Measurements from ENCODE around the gene TMEM213. TPM values are rescaled to one million over a fixed set of nuclear protein-coding genes. Genes with fewer than 3 reads are reported as not detected.

TMEM213 gene, protein sequence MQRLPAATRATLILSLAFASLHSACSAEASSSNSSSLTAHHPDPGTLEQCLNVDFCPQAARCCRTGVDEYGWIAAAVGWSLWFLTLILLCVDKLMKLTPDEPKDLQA
- total RNA-seq (2021; fragmentation: NEBNext Ultra II Directional; extraction: Animal tissue kit (Norgen Biotek cat#: 25700)), result 0.67 TPM in 1 of 2 replicates, not detected in the other
- 0.21 and 0.38 TPM in 2 replicates for polyA plus RNA-seq (2011; rRNA removed)
- 0.27 TPM for polyA plus RNA-seq (2011; cell fraction: cytosol; rRNA removed)
- 0.36 TPM for polyA plus RNA-seq (2011; cell fraction: nucleus; rRNA removed)
- polyA plus RNA-seq (2012, experiment 1 of 2), result 0.11 to 0.19 TPM (median 0.13 TPM) in 4 replicates
- 0.20 TPM for polyA plus RNA-seq (2012, experiment 2 of 2)
- polyA plus RNA-seq (2013, experiment 1 of 2), result 0.16 TPM
- 0.20 TPM for polyA plus RNA-seq (2013, experiment 2 of 2)
- 0.19 and 0.66 TPM in 2 replicates for polyA minus RNA-seq (2011; rRNA and poly(A)+ RNA removed)
- polyA minus RNA-seq (2011; cell fraction: cytosol; rRNA and poly(A)+ RNA removed), result not detected
- 1.1 TPM for polyA minus RNA-seq (2011; cell fraction: nucleus; rRNA and poly(A)+ RNA removed)
- long read RNA-seq, experiment 1, result 0 reads
- long read RNA-seq, experiment 2, full-length matches to known transcripts, result 1 of 2 reads
- long read RNA-seq, experiment 2, partial matches to known transcripts, result 0 of 2 reads
- long read RNA-seq, experiment 2, other reads (novel, unspliced or antisense), result 1 of 2 reads

DNA sequence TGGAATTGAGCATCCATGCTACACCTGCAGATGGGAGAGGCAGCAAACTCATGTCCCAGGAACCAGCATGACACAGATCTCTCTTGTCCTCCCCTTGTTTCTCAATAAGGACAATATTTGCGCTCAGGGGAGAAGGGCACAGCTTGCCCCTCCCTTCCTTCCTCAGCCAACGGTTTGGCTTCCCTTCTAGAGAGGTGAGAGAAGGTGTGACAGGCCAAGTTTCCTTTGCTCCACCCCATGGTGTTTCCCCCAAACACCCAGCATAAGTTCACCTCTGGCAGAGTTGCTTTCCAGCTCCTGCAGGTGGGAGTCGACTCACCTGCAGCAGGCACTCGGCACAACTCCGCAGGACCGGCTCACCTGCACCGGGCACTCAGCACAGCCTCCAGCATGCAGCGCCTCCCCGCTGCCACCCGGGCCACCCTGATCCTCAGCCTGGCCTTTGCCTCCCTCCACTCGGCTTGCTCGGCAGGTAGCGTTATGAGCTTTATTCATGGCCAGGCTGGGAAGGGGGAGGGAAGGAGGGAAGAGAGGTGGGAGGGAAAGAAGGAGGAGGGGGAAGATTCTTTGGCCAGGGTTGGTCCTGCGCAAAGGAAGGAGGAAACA is at the start of gene TMEM213, which contains the start of gene ATP6V0A4:
TSS of gene TMEM213 (plus strand) at position 280 of the 606 bp plus-strand sequence. CDS start at position 391, 111 bp downstream.
TSS of gene ATP6V0A4 (minus strand) at position 482 of the 606 bp plus-strand sequence. CDS start 26,949 bp downstream, outside the sequence.
- H3K4me2 ChIP-seq (ENCODE audit: insufficient read depth in 1 of 2, low read depth in 2 of 2, low read length in 2 of 2), result peak within 1 kb of the TSS; percentile 37 to 61
- TF ChIP-seq JUN (IDR thresholded peaks at IDR 0.05; ENCODE audit: low read depth, low read length) (no peak), FOSL1 (IDR thresholded peaks at IDR 0.05; ENCODE audit: insufficient read depth, low read depth, low read length) (no peak), JUND (IDR thresholded peaks at IDR 0.05; ENCODE audit: low read length) (no peak), PHF8 (conservative IDR thresholded peaks at IDR 0.05; ENCODE audit: low read depth, low read length) (no peak), KDM1A (IDR thresholded peaks at IDR 0.05; ENCODE audit: borderline replicate concordance, low read length) (peak; percentile 67; the same call in 1 of the 2 replicates), KDM4A (IDR thresholded peaks at IDR 0.05; ENCODE audit: low read depth, low read length, severe bottlenecking) (no peak), SIRT6 (IDR thresholded peaks at IDR 0.05; ENCODE audit: low read length) (no peak), CHD2 (IDR thresholded peaks at IDR 0.05; ENCODE audit: low read length) (no peak)
- TF ChIP-seq, protein P1, sequence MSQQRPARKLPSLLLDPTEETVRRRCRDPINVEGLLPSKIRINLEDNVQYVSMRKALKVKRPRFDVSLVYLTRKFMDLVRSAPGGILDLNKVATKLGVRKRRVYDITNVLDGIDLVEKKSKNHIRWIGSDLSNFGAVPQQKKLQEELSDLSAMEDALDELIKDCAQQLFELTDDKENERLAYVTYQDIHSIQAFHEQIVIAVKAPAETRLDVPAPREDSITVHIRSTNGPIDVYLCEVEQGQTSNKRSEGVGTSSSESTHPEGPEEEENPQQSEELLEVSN (IDR thresholded peaks at IDR 0.05), result no peak; the same call in 1 of the 2 replicates

More for the DNA sequence above, at the start of gene TMEM213, which contains the start of gene ATP6V0A4:
- H3K4me1 ChIP-seq (replicated peaks in 1 of 4; ENCODE audit: control insufficient read depth in 3 of 4, insufficient read depth in 4 of 4, low read length in 3 of 4), result peaks cover 7 to 18% (median 9%) of the 10 kb centered on the region in 4 experiments
- no peak within 1 kb of the TSS for H4K8ac ChIP-seq (ENCODE audit: extremely low read depth, insufficient read depth, low read length)
- ChIA-PET CTCF (ENCODE audit: partially characterized antibody) (interaction anchor here (0.6 to 2.7 kb wide), 10 partner anchors 11 to 370 kb away, joined by 3 to 15 read pairs (median 3); no protein-coding TSS in a partner anchor), POLR2A (ENCODE audit: partially characterized antibody) (no interaction called here)
- no peaks in the 10 kb centered on the region for H3K79me2 ChIP-seq (ENCODE audit: control insufficient read depth in 1 of 2, insufficient read depth in 2 of 2, low read length in 2 of 2)
- H3K4ac ChIP-seq (replicated peaks; ENCODE audit: insufficient read length, low read depth, low read length), result no peak within 1 kb of the TSS
- H3K79me1 ChIP-seq (ENCODE audit: low read depth, low read length), result no peaks in the 10 kb centered on the region
- H2BK20ac ChIP-seq (ENCODE audit: low read length), result peak within 1 kb of the TSS; percentile 67; the same call in 1 of the 2 replicates
- no peak within 1 kb of the TSS for H3K56ac ChIP-seq (replicated peaks; ENCODE audit: insufficient read length, low read depth, low read length)
- H2AFZ ChIP-seq (ENCODE audit: low read length), result peak within 1 kb of the TSS; percentile 99
- peak within 1 kb of the TSS in 1 of 4 experiments; percentile 43; a peak in 1 of 8 replicates for H3K4me3 ChIP-seq (ENCODE audit: extremely low read depth in 1 of 4, insufficient read depth in 2 of 4, low read depth in 3 of 4, low read length in 4 of 4)
- no peaks in the 10 kb centered on the region for H4K20me1 ChIP-seq (replicated peaks in 1 of 2; ENCODE audit: control insufficient read depth in 1 of 2, insufficient read depth in 2 of 2, low read length in 2 of 2)
- H3K23ac ChIP-seq (ENCODE audit: insufficient read length), result no peak within 1 kb of the TSS
- peak within 1 kb of the TSS; percentile 22 for H4K91ac ChIP-seq (replicated peaks; ENCODE audit: insufficient read length, low read length)
- FAIRE-seq (peak; percentile 50), DNase-seq (ENCODE audit: low read depth in 1 of 2, low spot score in 2 of 2) (peak; percentile 70 to 73)
- no peak within 1 kb of the TSS for H4K5ac ChIP-seq (ENCODE audit: insufficient read length, low read depth, low read length)
- no peak within 1 kb of the TSS for H3K27ac ChIP-seq (ENCODE audit: low read depth, low read length)
- no peaks in the 10 kb centered on the region for H3K36me3 ChIP-seq (ENCODE audit: control insufficient read depth in 2 of 4, insufficient read depth in 4 of 4, low read length in 3 of 4)
- peak within 1 kb of the TSS; percentile 52; the same call in 1 of the 2 replicates for H2BK12ac ChIP-seq (ENCODE audit: low read depth, low read length)
- no peak within 1 kb of the TSS for H2AK5ac ChIP-seq (ENCODE audit: low read depth, low read length)
- no peak within 1 kb of the TSS for H2BK120ac ChIP-seq (replicated peaks; ENCODE audit: low read depth, low read length)
- H2BK15ac ChIP-seq (ENCODE audit: low read length), result peak within 1 kb of the TSS; percentile 97
- H3K9ac ChIP-seq (replicated peaks in 1 of 4; ENCODE audit: extremely low read depth in 1 of 4, low read depth in 3 of 4, low read length in 3 of 4), result no peak within 1 kb of the TSS; a peak in 3 of 7 replicates
- H2BK5ac ChIP-seq (ENCODE audit: low read depth, low read length), result peak within 1 kb of the TSS; percentile 69; the same call in 1 of the 2 replicates
- H3K9me3 ChIP-seq (ENCODE audit: insufficient read depth in 2 of 2, low read depth in 1 of 2, low read length in 1 of 2), result no peaks in the 10 kb centered on the region
- H3K14ac ChIP-seq (ENCODE audit: insufficient read length), result no peak within 1 kb of the TSS
- no peaks in the 10 kb centered on the region; a peak in 1 of 7 replicates for H3K27me3 ChIP-seq (replicated peaks in 1 of 4; ENCODE audit: control insufficient read depth in 3 of 4, extremely low read depth in 1 of 4, insufficient read depth in 3 of 4, low read length in 3 of 4)
- WGBS, 2 experiments (ENCODE audit: extremely low coverage in 1 of 2, insufficient coverage in 1 of 2, insufficient read length in 1 of 2, insufficient replicate concordance in 2 of 2, low coverage in 1 of 2, low lambda C conversion rate in 2 of 2, missing lambda C conversion rate in 1 of 2), result 13% methylated on average over 13 of the region's 14 CpGs; no CpG with 5 or more reads in 1 of the 2 experiments
- H3K18ac ChIP-seq (ENCODE audit: extremely low read depth, low read length), result peak within 1 kb of the TSS; percentile 55
- H3K23me2 ChIP-seq (ENCODE audit: low read depth, low read length), result peaks cover 7% of the 10 kb centered on the region; the same call in 1 of the 2 replicates

Measured in H1 (cell line).